K562 (cell line): Measurements from ENCODE around the gene FBXW2. TPM values are rescaled to one million over a fixed set of nuclear protein-coding genes. Genes with fewer than 3 reads are reported as not detected.
A peak's percentile ranks its signal among the peaks of the same experiment; 100 is the strongest.

Experiments used
- CTBP1 ChIP-seq: fragments of 450-650 bp; IDR thresholded peaks from 2 replicates; pipeline ENCODE4 v1.6.1; 2016; ENCODE audit warnings: borderline replicate concordance
- ETV6 ChIP-seq, 3 experiments: fragments of 150-350 bp in 1 of 3; sonication (generic) in 1 of 3; formaldehyde crosslinking in 1 of 3; IDR thresholded peaks; 2 replicates each; pipeline versions ENCODE4 v1.6.1 to v1.8.0; 2014 to 2022; ENCODE audit warnings: borderline replicate concordance in 2 of 3, low read depth in 2 of 3, antibody characterized with exemption in 1 of 3, low read length in 1 of 3, mild to moderate bottlenecking in 1 of 3, missing genetic modification reagents in 1 of 3
- FUS ChIP-seq: fragments of 200-400 bp; formaldehyde crosslinking; optimal IDR thresholded peaks from 2 replicates; pipeline ENCODE3; 2017; ENCODE audit warnings: low read depth, low read length
- GABPA ChIP-seq: fragments of 200-800 bp; sonication (Bioruptor generic); conservative IDR thresholded peaks from 2 replicates; pipeline ENCODE4 v1.6.1; 2016; ENCODE audit warnings: low read depth, missing genetic modification characterization, missing compliant biosample characterization
- KAT2B ChIP-seq: IDR thresholded peaks from one replicate; pipeline ENCODE4 v1.6.1; 2012; ENCODE audit warnings: low read depth, mild to moderate bottlenecking, control low read depth, inconsistent platforms, low read length, moderate library complexity
- KDM1A ChIP-seq, 2 experiments: fragments of 450-650 bp; IDR thresholded peaks; 2 replicates each; pipeline ENCODE4 v1.6.1; 2016; ENCODE audit warnings: mild to moderate bottlenecking in 2 of 2
- RBM34 ChIP-seq: fragments of 200-400 bp; formaldehyde crosslinking; IDR thresholded peaks from 2 replicates; pipeline ENCODE4 v1.6.1; 2018; ENCODE audit warnings: low read length, borderline replicate concordance; ENCODE audit not compliant: insufficient read depth
- SMARCE1 ChIP-seq: fragments of 450-650 bp; IDR thresholded peaks from 2 replicates; pipeline ENCODE4 v1.7.1; 2016; ENCODE audit warnings: mild to moderate bottlenecking
- SP1 ChIP-seq: sonication (generic); formaldehyde crosslinking; IDR thresholded peaks from 2 replicates; pipeline ENCODE4 v1.8.1; 2022; ENCODE audit warnings: mild to moderate bottlenecking, missing genetic modification reagents
- TAF9B ChIP-seq: fragments of 450-650 bp; IDR thresholded peaks from 2 replicates; pipeline ENCODE4 v1.6.1; 2018; ENCODE audit warnings: mild to moderate bottlenecking; ENCODE audit not compliant: partially characterized antibody
- ZNF134 ChIP-seq: fragments of 250-450 bp; sonication (Bioruptor Pico); conservative IDR thresholded peaks from 2 replicates; pipeline ENCODE4 v1.4.0; 2020
- polyA plus RNA-seq, 8 experiments: library from polyadenylated mRNA; depleted of rRNA in 4 of 8; stranded (reverse) in 5 of 8; unstranded in 3 of 8; fragments of >200 nt; fragmentation: Nextera tagmentation in 2 of 8; fragmentation: Illumina TruSeq in 1 of 8; extraction: Ambion mirVana in 2 of 8; extraction: Trizol in 1 of 8; gene quantifications; 2 replicates each; pipeline versions ENCODE4 v1.2.1 to v1.2.3, GENCODE V29; 2011 to 2014; ENCODE audit warnings: inconsistent platforms in 1 of 8, missing spikeins in 1 of 8
- total RNA-seq, 7 experiments: library from RNA; depleted of rRNA in 6 of 7; stranded (reverse); fragments of >200 nt in 6 of 7; fragmentation: Illumina TruSeq in 2 of 7; extraction: Trizol in 2 of 7; gene quantifications; 2 replicates each; pipeline versions ENCODE4 v1.2.1 to v1.2.3, GENCODE V29; 2011 to 2021; ENCODE audit warnings: low replicate concordance in 1 of 7
- TF ChIP-seq, protein P1 (sequence below): fragments of 450-650 bp; IDR thresholded peaks from 2 replicates; pipeline ENCODE4 v1.7.0; 2016; ENCODE audit warnings: borderline replicate concordance
- TF ChIP-seq, protein P2 (sequence below), 2 experiments: fragments of 450-650 bp; IDR thresholded peaks; 2 replicates each; pipeline ENCODE4 v1.6.1; 2016; ENCODE audit warnings: mild to moderate bottlenecking in 2 of 2, borderline replicate concordance in 1 of 2, low read depth in 1 of 2, moderate library complexity in 1 of 2

The FBXW2 gene
- total and polyA plus RNA-seq, 9 of the 15 experiments (the other 6 are each of a cell fraction or from before 2014, with no cell fraction given), result 2.5 to 57.8 (median 28.1) TPM

DNA sequence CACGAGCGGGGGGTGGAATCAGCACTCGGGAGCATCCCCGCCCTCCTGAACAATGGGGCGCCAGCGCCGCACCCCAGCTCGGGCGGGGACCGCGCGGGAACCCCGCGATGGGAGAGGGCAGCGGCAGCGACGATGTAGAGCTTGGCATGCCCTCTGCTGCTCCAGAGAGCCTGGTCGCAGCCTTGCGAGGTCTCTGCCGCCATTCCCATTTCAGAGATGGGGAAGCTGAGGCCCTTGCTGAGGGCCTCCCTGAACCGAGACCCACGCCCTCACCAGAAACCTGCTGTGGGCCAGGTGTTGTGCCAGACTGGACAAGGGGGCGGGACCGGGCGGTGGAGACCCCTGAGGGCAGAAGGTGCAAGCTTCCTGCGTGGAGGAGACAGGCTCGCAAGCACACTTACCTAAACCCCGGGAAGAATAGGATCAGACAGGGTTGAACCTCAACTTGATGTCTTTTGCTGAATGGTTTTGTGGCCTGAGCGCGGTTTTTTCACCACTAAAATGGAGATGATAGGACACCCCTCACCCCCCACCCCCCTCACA is 78.3 kb downstream of the FBXW2 start (continued):
- TF ChIP-seq TAF9B (no peak), ZNF134 (CRISPR knock-in tag) (no peak), KAT2B (no peak), ETV6 (IDR thresholded peaks at IDR 0.05; ENCODE audit: borderline replicate concordance in 1 of 2, low read depth in 2 of 2, low read length in 1 of 2) (no peak), ETV6 (CRISPR knock-in tag; IDR thresholded peaks at IDR 0.05; ENCODE audit: borderline replicate concordance) (no peak), SP1 (no peak; the same call in 1 of the 2 replicates), GABPA (tag) (0 out of 2 replicates have a peak, but pooled peaks have one; percentile 14), RBM34 (no peak), CTBP1 (no peak; the same call in 1 of the 2 replicates), SMARCE1 (peak; percentile 44; the same call in 1 of the 2 replicates), KDM1A (IDR thresholded peaks at IDR 0.05) (peak; percentile 93 to 98), FUS (no peak)
- TF ChIP-seq, protein P1, sequence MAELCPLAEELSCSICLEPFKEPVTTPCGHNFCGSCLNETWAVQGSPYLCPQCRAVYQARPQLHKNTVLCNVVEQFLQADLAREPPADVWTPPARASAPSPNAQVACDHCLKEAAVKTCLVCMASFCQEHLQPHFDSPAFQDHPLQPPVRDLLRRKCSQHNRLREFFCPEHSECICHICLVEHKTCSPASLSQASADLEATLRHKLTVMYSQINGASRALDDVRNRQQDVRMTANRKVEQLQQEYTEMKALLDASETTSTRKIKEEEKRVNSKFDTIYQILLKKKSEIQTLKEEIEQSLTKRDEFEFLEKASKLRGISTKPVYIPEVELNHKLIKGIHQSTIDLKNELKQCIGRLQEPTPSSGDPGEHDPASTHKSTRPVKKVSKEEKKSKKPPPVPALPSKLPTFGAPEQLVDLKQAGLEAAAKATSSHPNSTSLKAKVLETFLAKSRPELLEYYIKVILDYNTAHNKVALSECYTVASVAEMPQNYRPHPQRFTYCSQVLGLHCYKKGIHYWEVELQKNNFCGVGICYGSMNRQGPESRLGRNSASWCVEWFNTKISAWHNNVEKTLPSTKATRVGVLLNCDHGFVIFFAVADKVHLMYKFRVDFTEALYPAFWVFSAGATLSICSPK, result no peak
- TF ChIP-seq, protein P2, sequence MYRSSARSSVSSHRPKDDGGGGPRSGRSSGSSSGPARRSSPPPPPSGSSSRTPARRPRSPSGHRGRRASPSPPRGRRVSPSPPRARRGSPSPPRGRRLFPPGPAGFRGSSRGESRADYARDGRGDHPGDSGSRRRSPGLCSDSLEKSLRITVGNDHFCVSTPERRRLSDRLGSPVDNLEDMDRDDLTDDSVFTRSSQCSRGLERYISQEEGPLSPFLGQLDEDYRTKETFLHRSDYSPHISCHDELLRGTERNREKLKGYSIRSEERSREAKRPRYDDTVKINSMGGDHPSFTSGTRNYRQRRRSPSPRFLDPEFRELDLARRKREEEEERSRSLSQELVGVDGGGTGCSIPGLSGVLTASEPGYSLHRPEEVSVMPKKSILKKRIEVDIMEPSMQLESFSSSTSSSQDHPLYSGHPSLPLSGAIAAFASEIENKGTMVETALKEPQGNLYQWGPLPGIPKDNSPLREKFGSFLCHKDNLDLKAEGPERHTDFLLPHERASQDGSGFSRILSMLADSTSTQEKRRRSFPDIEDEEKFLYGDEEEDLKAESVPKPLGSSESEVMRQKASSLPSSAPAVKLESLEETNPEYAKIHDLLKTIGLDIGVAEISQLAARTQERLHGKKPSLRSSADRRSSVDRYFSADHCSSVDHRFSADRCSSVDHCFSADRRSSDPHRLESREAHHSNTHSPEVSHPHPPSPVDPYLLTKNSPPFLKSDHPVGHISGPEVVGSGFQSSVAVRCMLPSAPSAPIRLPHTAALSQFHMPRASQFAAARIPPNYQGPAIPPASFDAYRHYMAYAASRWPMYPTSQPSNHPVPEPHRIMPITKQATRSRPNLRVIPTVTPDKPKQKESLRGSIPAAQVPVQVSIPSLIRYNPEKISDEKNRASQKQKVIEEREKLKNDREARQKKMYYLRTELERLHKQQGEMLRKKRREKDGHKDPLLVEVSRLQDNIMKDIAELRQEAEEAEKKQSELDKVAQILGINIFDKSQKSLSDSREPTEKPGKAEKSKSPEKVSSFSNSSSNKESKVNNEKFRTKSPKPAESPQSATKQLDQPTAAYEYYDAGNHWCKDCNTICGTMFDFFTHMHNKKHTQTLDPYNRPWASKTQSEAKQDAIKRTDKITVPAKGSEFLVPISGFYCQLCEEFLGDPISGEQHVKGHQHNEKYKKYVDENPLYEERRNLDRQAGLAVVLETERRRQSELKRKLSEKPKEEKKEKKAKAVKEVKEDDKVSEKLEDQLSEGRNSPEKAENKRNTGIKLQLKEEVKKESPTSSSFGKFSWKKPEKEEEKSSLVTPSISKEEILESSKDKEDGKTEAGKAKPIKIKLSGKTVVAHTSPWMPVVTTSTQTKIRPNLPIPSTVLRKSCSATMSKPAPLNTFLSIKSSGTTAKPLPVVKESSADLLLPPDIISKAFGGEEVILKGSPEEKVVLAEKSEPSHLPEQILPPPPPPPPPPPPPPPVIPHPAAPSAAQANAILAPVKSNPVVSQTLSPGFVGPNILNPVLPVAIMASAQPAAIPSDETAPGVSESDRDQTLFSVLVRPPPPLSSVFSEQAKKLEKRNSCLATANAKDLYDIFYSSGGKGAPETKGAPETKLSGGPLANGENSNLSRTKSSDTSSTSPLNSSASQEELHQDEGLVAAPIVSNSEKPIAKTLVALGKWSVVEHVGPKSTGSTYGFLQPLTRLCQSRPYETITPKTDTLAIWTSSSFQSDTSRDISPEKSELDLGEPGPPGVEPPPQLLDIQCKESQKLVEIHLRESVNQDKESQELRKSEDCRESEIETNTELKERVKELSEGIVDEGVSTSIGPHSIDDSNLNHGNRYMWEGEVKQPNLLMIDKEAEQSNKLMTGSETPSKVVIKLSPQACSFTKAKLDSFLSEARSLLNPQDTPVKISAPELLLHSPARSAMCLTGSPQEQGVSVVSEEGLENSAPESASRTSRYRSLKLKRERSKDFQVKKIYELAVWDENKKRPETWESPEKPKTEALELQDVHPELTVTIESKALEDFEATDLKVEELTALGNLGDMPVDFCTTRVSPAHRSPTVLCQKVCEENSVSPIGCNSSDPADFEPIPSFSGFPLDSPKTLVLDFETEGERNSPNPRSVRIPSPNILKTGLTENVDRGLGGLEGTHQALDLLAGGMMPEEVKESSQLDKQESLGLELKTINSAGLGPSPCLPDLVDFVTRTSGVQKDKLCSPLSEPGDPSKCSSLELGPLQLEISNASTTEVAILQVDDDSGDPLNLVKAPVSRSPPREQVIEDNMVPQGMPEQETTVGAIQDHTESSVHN (IDR thresholded peaks at IDR 0.05; ENCODE audit: borderline replicate concordance in 1 of 2, low read depth in 1 of 2), result no peak
